ENCODE measurements around the gene PPP1R3F. TPM values are rescaled to one million over a fixed set of nuclear protein-coding genes. Genes with fewer than 3 reads are reported as not detected.

Gene PPP1R3F
- total and polyA plus RNA-seq, 2 experiments from 2014 or later = 6.4 to 10.2 TPM

DNA sequence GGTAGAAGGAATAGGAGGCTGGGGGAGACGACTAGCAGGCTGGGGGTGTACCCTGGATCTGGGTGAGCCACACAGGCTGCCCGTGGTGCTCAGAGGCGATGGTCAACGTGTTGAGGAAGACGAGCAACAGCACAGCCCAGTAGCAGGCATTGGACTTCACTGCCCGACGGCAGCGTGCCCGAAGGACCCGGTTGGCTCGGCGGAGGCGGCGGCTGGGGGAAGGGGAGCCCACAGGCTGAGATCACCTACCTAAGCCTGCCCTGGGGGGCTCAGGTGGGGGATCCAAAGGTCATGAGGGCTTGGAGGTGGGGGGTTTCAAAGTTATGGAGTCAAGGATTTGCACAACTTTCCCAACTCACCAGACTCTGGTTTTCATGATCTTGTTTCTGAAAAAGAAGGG lies 43.7 kb upstream of the PPP1R3F start:
- Histone ChIP-seq H2AFZ (no peak overlapping the region), H4K20me1 (ENCODE audit: insufficient read depth, poor library complexity, severe bottlenecking) (no peaks in the 10 kb centered on the region), H3K9me3 (ENCODE audit: low read depth) (no peaks in the 10 kb centered on the region), H3K9me2 (replicated peaks; ENCODE audit: insufficient read depth) (no peaks in the 10 kb centered on the region), H3K4me1 (ENCODE audit: insufficient read depth) (no peaks in the 10 kb centered on the region), H3K27me3 (no peaks in the 10 kb centered on the region), H3K79me2 (no peaks in the 10 kb centered on the region), H3K36me3 (replicated peaks; ENCODE audit: insufficient read depth, low read depth) (no peaks in the 10 kb centered on the region), H3K4me2 (no peak overlapping the region), H3K4me3 (no peak overlapping the region), H3K27ac (no peak overlapping the region)
- 81% methylated on average over 12 of the region's 14 CpGs for WGBS (ENCODE audit: low lambda C conversion rate, missing lambda C conversion rate)
- TF ChIP-seq, protein P1, sequence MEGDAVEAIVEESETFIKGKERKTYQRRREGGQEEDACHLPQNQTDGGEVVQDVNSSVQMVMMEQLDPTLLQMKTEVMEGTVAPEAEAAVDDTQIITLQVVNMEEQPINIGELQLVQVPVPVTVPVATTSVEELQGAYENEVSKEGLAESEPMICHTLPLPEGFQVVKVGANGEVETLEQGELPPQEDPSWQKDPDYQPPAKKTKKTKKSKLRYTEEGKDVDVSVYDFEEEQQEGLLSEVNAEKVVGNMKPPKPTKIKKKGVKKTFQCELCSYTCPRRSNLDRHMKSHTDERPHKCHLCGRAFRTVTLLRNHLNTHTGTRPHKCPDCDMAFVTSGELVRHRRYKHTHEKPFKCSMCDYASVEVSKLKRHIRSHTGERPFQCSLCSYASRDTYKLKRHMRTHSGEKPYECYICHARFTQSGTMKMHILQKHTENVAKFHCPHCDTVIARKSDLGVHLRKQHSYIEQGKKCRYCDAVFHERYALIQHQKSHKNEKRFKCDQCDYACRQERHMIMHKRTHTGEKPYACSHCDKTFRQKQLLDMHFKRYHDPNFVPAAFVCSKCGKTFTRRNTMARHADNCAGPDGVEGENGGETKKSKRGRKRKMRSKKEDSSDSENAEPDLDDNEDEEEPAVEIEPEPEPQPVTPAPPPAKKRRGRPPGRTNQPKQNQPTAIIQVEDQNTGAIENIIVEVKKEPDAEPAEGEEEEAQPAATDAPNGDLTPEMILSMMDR (IDR thresholded peaks at IDR 0.05; ENCODE audit: poor library complexity) = no peak
- TF ChIP-seq EZH2phosphoT487 (IDR thresholded peaks at IDR 0.05; ENCODE audit: low read depth, severe bottlenecking, unreplicated experiment) (no peak), EZH2 (IDR thresholded peaks at IDR 0.05; ENCODE audit: borderline replicate concordance) (no peak)
- DNase-seq (ENCODE audit: low spot score) = no peak

DNA sequence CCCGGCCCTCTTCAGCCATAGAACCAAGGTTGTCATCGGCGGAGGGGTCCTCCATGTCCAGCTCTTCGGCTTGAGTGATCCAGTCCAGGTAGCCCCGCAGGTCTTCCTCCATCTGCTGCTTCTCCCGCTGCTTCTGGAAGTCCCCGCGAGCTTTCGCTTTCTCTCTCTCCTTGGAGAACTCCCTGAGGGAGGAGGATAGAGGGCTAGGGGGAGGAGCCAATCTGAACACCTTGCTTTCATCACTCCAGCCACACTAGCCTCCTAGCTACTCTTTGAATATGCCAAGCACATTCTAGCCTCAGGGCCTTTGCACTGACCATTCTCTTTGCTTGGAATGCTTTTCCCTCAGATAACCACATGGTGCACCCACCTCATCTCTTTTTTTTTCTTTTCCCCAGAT lies 42.6 kb upstream of the PPP1R3F start:
- H4K20me1 ChIP-seq (ENCODE audit: insufficient read depth, poor library complexity, severe bottlenecking) = no peaks in the 10 kb centered on the region
- no peak overlapping the region for H2AFZ ChIP-seq
- H3K79me2 ChIP-seq = no peaks in the 10 kb centered on the region
- H3K4me3 ChIP-seq = no peak overlapping the region
- DNase-seq (ENCODE audit: low spot score) = no peak
- no peaks in the 10 kb centered on the region for H3K9me2 ChIP-seq (replicated peaks; ENCODE audit: insufficient read depth)
- H3K36me3 ChIP-seq (replicated peaks; ENCODE audit: insufficient read depth, low read depth) = no peaks in the 10 kb centered on the region
- TF ChIP-seq EZH2 (IDR thresholded peaks at IDR 0.05; ENCODE audit: borderline replicate concordance) (no peak), EZH2phosphoT487 (IDR thresholded peaks at IDR 0.05; ENCODE audit: low read depth, severe bottlenecking, unreplicated experiment) (no peak)
- TF ChIP-seq, protein P1 (IDR thresholded peaks at IDR 0.05; ENCODE audit: poor library complexity) = no peak
- H3K4me1 ChIP-seq (ENCODE audit: insufficient read depth) = no peaks in the 10 kb centered on the region
- no peaks in the 10 kb centered on the region for H3K27me3 ChIP-seq
- H3K27ac ChIP-seq = no peak overlapping the region
- H3K4me2 ChIP-seq = no peak overlapping the region
- 90% methylated on average over 9 of the region's 9 CpGs for WGBS (ENCODE audit: low lambda C conversion rate, missing lambda C conversion rate)
- no peaks in the 10 kb centered on the region for H3K9me3 ChIP-seq (ENCODE audit: low read depth)

DNA sequence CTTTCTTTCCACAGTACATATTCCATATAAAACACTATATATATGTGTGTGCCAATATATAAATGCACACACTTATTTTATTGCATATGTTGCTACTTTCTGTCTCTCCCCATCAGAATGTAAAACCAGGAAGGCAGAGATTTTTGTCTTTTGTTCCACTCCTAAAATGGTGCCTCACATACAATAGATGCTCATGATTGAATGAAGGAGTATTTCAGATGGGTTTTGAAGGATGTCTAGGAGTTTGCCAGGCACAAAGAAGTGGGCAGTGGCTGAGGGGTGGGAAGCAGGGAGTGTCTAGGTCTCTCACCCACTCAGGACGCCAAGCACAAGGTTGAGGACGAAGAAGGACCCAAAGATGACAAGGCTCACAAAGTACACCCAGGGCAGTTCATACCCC lies 41.9 kb upstream of the PPP1R3F start:
- no peaks in the 10 kb centered on the region for H3K27me3 ChIP-seq
- no peaks in the 10 kb centered on the region for H3K4me1 ChIP-seq (ENCODE audit: insufficient read depth)
- H3K79me2 ChIP-seq = no peaks in the 10 kb centered on the region
- no peak overlapping the region for H3K4me3 ChIP-seq
- no peak for DNase-seq (ENCODE audit: low spot score)
- no peaks in the 10 kb centered on the region for H3K9me2 ChIP-seq (replicated peaks; ENCODE audit: insufficient read depth)
- H3K27ac ChIP-seq = no peak overlapping the region
- no peaks in the 10 kb centered on the region for H3K36me3 ChIP-seq (replicated peaks; ENCODE audit: insufficient read depth, low read depth)
- no peaks in the 10 kb centered on the region for H4K20me1 ChIP-seq (ENCODE audit: insufficient read depth, poor library complexity, severe bottlenecking)
- H2AFZ ChIP-seq = no peak overlapping the region
- no peaks in the 10 kb centered on the region for H3K9me3 ChIP-seq (ENCODE audit: low read depth)
- no peak overlapping the region for H3K4me2 ChIP-seq
- WGBS (ENCODE audit: low lambda C conversion rate, missing lambda C conversion rate) = 67% methylated on average over 2 of the region's 2 CpGs
- TF ChIP-seq, protein P1 (IDR thresholded peaks at IDR 0.05; ENCODE audit: poor library complexity) = no peak
- no peak for TF ChIP-seq EZH2phosphoT487 (IDR thresholded peaks at IDR 0.05; ENCODE audit: low read depth, severe bottlenecking, unreplicated experiment)

DNA sequence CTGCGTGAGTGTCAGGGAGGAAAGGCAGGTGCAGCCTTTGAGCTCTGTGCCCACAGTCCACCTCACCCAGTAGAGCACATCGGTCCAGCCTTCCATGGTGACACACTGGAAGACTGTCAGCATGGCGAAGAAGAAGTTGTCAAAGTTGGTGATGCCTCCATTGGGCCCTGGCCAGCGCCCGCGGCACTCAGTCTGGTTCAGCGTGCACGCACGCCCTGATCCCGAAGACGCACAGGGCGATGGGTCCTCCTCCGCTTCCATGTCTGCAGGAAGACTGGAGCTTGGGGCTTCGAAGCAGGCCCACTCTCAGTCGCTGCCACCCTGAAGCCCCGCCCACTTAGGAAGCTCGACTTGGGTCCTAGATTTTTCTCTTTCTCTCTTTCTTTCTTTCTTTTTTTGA lies 41.4 kb upstream of the PPP1R3F start:
- DNase-seq (ENCODE audit: low spot score) = no peak
- no peaks in the 10 kb centered on the region for H3K79me2 ChIP-seq
- no peaks in the 10 kb centered on the region for H3K9me3 ChIP-seq (ENCODE audit: low read depth)
- H3K9me2 ChIP-seq (replicated peaks; ENCODE audit: insufficient read depth) = no peaks in the 10 kb centered on the region
- no peak overlapping the region for H2AFZ ChIP-seq
- 91% methylated on average over 17 of the region's 17 CpGs for WGBS (ENCODE audit: low lambda C conversion rate, missing lambda C conversion rate)
- H3K27me3 ChIP-seq = no peaks in the 10 kb centered on the region
- TF ChIP-seq EZH2 (IDR thresholded peaks at IDR 0.05; ENCODE audit: borderline replicate concordance) = no peak
- TF ChIP-seq EZH2phosphoT487 (IDR thresholded peaks at IDR 0.05; ENCODE audit: low read depth, severe bottlenecking, unreplicated experiment) = no peak
- TF ChIP-seq, protein P1 (IDR thresholded peaks at IDR 0.05; ENCODE audit: poor library complexity) = no peak
- no peak overlapping the region for H3K4me2 ChIP-seq
- H4K20me1 ChIP-seq (ENCODE audit: insufficient read depth, poor library complexity, severe bottlenecking) = no peaks in the 10 kb centered on the region
- H3K36me3 ChIP-seq (replicated peaks; ENCODE audit: insufficient read depth, low read depth) = no peaks in the 10 kb centered on the region
- H3K4me1 ChIP-seq (ENCODE audit: insufficient read depth) = no peaks in the 10 kb centered on the region
- no peak overlapping the region for H3K4me3 ChIP-seq
- H3K27ac ChIP-seq = no peak overlapping the region
